A673 (cell line): Measurements from ENCODE around the gene WDR59.

ENCODE experiments used
- EZH2 ChIP-seq: fragments of 200-600 bp; sonication (generic); IDR thresholded peaks from 2 replicates; pipeline ENCODE4 v1.6.1; 2017; ENCODE audit warnings: borderline replicate concordance, low read depth, mild to moderate bottlenecking, mixed read lengths, antibody characterized with exemption, low read length; ENCODE audit not compliant: poor library complexity, severe bottlenecking
- TF ChIP-seq, protein P1 (sequence below): fragments of 300-800, 200-600 bp; sonication (generic); conservative IDR thresholded peaks from 2 replicates; pipeline ENCODE4 v1.5.1; 2017; ENCODE audit warnings: low read depth, mild to moderate bottlenecking, antibody characterized with exemption, low read length, moderate library complexity, mixed read lengths

DNA sequence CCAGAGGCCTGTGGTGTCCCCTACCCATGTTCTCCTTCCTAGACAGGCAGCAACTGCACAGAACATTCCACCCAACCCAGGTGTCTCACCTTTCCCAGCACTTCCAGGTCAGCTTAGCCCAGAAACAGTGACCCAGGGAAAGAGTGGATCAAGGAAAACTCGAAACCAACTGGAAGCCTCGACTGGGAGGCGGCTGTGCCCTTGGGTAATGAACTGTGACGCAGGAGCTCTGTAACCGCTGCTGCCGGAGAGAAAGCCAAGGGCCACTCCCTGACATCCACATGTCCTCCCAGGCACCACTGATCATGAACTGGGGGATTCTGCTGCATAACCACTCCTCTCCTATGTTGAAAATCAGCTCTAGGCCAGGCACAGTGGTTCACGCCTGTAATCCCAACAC is 34.4 kb downstream of the WDR59 start:
- TF ChIP-seq, protein P1, sequence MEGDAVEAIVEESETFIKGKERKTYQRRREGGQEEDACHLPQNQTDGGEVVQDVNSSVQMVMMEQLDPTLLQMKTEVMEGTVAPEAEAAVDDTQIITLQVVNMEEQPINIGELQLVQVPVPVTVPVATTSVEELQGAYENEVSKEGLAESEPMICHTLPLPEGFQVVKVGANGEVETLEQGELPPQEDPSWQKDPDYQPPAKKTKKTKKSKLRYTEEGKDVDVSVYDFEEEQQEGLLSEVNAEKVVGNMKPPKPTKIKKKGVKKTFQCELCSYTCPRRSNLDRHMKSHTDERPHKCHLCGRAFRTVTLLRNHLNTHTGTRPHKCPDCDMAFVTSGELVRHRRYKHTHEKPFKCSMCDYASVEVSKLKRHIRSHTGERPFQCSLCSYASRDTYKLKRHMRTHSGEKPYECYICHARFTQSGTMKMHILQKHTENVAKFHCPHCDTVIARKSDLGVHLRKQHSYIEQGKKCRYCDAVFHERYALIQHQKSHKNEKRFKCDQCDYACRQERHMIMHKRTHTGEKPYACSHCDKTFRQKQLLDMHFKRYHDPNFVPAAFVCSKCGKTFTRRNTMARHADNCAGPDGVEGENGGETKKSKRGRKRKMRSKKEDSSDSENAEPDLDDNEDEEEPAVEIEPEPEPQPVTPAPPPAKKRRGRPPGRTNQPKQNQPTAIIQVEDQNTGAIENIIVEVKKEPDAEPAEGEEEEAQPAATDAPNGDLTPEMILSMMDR: no peak
- no peak for TF ChIP-seq EZH2
